NCI-H146 treated with DMSO at 0.1 percent for 48 hours (cell line): ENCODE data around the gene LYPD3.
A peak's percentile ranks its signal among the peaks of the same experiment; 100 is the strongest.

Experiments
- DNase-seq: peaks from one replicate; lab custom pipeline; 2025; ENCODE audit not compliant: unreplicated experiment; lab: John Stamatoyannopoulos, UW

The LYPD3 gene

DNA sequence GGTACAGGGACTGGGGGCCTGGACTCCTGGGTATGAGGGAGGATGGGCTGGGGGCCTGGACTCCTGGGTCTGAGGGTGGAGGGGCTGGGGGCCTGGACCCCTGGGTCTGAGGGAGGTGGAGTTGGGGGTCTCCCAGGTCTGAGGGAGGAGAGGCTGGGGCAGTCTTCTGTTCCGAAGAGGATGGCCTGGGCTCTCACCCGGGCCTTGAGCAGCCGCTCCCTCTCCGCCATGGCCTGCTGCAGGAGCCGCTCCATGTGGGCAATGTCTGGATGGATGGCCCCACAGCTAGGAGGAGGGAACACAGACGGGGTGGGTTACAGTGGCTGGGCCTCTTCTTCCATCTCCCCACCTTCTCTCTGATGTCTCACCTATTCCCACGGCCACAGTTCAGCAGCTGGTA, 21.0 kb upstream of the LYPD3 start:
- no peak for DNase-seq

DNA sequence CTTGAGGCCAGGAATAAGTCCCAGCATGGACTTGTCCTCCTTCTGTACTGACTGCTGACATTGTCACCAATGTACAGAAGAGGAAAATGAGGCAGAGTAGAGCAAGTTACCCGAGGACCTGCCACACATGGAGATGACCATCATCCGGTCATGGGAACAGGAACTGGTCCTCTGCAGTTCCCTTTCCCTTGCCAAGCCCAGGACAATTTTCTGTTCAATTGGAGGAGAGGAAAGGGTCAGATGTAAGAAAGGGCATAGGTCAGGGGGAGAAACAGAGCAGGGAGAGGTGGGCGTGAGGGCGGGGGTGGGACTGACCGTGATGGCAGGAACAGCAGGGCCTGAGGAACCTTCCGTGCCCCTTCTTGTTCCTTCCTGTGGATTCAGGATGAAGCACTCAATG, 20.5 kb upstream of the LYPD3 start:
- no peak for DNase-seq

DNA sequence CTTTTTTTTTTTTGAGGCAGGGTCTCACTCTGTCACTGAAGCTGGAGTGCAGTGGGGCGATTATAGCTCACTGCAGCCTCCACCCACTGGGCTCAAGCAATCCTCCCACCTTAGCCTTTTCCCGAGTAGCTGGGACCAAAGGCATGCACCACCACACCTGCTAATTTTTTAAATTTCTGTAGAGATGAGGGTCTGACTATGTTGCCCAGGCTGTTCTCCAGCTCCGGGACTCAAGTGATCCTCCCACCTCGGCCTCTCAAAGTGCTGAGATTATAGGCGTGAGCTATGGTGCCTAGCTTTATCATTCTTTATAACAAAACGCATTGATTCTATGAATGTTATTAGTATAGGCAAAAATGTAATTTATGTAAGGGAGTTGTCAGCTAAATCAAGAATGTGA, 17.9 kb upstream of the LYPD3 start:
- DNase-seq = no peak

DNA sequence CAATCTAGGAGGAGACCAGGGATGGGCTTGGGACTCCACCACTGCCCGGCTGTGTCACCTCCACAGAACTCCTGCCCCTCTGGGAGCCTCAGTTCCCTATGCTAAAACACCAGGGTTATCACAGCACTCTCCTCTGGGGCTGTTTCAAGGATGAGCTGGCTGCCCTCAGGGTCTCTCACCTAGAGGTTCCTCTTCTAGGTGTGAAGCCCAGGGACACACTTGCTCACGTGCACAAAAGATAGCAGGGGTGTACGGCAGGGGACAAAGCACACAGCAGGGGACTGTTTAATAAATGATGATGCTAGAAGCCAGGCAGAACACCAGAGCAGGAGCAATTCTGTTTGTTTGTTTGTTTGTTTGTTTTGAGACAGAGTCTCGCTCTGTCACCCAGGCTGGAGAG, 16.8 kb upstream of the LYPD3 start:
- DNase-seq = no peak

DNA sequence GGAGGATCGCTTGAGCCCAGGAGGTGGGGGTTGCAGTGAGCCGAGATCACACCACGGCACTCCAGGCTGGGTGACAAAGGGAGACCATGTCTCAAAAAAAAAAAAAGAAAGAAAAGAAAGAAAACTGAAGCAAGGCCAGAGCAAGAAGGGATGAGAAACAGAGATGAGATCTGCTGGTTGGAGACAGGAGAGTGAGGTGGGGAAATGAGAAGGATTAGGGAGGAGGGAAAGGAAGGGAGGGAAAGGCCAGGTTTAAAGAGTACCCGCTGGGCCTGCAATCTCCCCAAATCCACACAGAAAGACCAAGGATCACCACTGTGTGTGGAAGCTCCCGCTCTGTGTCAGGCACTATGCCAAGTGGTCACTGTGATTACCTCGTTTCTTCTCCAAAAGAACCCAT, 16.3 kb upstream of the LYPD3 start:
- no peak for DNase-seq

DNA sequence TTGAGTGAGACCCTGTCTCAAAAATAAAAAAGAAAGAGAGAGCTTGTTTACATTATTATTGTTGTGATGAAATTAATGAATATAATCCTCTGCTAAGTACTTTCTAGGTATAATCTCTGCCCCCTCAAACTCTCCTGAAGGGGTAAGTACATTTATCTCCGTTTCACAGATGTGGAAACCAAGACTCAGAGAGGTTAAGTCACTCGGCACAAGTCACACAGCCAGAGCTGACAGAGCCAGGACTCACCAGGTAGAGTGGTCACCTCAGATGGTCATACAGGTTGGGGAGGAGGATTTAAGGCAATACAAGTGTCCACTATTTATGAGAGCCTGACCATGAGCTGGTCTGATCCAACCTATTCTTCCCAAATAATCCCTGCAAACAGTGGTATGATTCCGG, 15.2 kb upstream of the LYPD3 start:
- DNase-seq = no peak

DNA sequence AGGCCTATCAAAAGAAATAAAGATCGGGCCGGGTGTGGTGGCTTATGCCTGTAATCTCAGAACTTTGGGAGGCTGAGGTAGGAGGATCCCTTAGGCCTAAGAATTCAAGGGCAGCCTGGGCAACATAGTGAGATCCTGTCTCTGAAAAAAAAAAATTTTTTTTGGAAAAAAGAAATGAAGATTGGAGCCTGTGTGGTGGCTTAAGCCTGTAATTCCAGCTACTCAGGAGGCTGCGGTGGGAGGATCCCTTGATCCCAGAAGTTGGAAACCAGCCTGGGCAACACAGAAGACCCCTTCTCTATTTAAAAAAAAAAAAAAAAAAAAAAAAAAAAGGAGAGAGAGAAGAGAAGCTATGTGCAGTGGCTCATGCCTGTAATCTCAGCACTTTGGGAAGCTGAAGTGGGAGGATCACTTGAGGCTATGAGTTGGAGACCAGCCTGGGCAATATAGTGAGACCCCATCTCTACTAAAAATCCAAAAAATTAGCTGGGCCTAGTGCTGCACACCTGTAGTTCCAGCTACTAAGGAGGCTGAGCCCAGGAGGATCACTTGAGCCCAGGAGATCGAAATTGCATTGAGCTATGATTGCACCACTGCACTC, 14.7 kb upstream of the LYPD3 start:
- no peak for DNase-seq

DNA sequence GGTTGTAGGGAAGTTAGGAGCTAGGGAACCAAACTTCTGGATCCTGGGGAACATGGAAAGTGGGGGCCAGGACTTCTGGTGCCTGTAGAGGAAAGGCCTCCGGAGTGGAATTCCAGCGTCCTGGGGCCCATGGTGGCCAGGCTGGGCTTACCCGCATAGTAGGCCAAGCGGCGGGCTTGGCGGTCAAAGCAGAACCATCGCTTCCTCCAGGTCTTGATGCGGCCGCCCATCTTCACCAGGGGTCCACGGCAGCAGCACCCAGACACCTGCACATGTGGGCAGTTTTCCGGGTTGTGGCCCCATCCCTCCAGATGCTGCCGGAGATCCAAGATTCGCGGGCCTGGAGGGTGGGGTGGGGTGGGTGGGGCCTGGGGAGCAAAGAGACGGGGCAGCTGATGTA, 13.8 kb upstream of the LYPD3 start:
- DNase-seq = no peak

DNA sequence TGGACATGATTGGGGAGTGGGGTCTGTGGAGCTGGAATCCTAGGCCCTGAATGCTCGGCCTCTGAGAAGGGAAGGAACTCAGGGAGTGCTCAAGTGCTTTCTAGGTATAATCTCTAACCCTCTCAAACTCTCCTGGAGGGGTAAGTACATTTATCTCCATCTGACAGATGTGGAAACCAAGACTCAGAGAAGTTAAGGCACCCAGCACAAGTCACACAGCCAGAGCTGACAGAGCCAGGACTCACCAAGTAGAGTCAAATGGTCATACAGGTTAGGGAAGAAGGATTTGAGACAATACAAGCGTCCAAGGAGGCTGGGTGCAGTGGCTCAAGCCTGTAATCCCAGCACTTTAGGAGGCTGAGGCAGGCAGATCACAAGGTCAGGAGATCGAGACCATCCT, 12.9 kb upstream of the LYPD3 start:
- DNase-seq = no peak

DNA sequence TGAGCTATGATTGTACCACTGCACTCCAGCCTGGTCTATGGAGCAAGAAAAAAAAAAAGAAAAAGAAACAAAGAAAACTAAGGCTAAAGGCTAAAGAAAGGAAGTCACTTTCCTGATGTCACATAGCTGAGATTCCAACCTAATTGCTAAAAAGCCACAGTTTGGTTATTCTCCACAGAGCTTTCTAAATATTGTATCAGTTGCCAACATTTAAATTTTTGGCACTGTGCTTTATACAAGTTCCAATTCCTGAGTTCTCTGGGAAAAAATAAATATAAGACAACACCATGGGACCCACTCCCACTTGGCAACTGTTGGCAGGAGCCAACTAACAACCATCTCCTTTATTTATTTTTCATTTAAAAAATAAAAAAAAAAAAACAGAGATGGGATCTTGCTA, 11.2 kb upstream of the LYPD3 start:
- DNase-seq = no peak

DNA sequence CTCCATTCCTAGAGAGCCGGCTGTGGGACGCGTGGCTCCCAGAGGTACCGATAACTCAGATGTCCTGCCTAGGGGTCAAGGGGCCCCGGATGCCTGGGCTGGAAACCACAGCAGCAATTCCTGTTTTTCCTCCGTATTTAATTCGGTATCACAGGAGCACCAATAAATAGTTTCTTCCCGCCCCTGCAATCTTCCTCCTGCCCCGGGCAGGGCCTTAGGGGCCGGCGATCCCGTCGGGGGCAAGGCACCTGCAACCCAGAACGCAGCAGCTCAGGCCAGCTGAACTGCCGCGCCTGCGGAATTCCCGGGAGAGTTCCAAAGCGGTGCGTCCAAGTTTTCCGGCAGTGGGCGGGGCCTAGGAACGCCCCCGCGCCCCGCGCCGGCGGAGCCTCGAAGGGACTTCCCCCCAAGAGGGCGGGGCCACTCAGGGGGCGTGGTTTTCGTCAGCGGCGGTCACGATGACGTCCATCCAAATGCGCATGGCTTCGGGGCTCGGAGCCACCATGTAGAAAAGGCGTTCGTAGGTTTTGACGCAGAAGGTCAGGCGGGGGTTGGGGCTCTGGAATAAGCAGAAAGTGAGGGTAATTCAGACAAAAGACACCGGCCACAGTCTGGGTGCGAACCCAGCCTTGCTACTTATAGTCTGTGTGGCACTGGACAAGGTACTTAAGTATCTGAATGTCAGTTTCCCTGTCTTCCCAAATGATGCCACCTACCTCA, 9.7 kb upstream of the LYPD3 start:
- peak; percentile 73 for DNase-seq

DNA sequence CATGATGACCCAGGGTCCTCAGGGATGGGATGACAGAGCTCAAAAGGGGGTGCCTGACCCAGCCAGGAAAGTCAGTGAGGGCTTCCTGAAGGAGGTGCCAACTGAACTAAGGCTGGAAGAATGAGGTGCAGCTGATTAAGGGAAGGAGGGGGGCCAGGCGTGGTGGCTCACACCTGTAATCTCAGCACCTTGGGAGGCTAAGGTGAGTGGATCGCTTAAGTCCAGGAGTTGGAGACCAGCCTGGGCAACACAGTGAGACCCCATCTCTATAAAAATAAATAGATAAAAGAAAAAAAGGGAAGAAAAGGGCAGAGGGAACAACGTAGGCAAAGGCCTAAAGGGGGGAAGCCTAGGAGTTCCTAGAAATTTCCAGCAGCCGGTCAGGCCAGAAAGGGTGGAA, 9.1 kb upstream of the LYPD3 start:
- DNase-seq = no peak

DNA sequence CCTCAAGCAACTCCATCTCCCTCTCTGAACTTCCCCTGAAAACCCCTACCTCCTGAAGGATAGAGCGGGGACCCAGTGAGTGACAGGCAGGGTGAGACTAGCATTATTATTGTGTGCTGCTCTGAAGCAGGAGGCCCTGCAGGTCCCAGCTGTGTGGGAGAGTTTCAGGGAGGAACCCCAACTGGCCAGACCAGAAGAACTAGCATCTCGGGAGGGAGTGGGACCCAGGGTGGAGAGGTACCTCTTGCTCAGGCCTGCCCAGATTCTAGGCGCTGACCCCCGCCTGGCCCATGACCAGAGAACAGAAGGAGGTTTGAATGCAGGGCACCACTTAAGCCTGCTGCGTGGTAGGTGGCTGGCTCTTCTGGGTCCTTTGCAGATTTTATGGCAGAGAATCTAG, 5.7 kb upstream of the LYPD3 start:
- DNase-seq = no peak

DNA sequence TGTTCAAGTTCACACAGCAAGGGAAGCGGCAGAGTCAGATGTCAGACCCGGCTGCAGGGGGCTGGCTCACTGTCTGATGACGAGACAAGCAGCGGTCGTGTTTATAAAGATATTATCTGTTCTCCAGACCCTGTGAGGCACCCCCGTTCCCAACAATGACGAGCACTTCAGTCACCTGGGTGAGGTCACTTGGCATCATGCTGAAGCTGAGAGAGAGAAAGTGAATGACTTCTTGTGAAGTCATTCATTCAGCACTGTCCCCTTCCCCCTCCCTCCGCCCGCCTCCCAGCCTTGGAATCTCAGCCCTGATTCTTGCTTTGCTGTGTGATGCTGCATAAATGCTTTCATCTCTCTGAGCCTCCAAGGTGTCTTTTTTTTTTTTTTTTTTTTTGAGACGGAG, 4.9 kb upstream of the LYPD3 start:
- no peak for DNase-seq

DNA sequence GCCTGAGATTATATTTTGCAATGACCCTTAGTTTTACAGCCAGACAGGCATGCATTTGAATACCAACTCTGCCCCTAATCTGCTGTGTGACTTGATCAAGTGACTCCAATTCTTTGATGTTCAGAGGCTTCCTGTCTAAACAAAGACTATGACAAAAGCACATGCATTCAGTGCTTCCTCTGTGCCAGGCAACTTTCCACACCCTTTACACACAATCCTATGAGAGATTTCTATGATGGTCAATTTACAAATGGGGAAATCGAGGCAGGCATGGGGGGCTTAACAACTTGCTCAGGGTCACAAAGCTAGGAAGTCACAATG, 3.7 kb upstream of the LYPD3 start:
- no peak for DNase-seq

DNA sequence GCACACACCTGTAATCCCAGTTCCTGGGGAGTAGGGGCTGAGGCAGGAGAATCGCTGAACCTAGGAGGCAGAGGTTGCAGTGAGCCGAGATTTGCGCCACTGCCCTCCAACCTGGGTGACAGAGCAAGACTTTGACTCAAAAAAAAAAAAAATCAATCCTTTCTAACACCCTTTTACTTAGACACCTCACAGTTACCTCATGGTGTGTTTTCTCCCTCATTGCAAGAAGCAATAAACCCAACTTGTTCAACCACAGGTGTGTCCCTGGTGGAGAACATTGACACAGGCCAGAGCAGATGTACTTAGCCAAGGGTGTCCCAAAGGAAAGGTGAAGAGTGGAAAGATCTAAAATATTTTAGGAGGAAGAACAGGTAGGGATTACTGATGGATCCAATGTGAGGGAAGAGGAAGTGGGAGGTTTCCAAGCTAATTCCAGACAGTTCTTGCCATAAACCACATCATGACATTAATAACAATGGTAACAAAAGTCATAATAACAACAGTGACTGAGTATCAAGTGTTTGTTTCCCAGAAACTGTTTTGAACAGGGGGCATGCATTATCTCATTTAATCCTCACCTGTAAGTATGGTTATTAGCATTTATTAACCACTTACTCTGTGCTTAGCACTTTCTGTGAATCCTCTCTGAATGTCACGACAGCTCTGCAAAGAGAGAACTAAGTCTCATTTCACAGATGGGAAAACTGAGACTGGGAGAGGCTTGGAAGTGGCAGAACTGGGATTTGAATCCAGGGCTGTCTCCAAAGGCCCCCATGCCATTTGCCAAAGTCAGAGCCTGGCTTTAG, 3.1 kb upstream of the LYPD3 start:
- no peak for DNase-seq

DNA sequence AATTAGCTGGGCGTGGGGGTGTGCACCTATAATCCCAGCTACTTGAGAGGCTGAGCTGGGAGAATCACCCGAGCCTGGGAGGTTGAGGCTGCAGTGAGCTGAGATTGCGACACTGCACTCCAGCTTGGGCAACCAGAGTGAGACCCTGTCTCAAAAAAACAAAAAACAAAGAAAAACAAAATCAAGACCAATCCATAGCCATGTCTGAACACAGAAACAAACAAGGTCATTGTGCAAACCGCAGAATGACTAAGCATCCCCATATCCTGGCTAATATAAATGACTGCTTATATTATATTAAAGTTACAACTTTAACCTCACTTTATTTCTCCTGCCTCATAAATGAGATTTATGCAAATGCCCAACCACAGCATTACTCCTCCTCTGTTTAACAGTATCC, 2.3 kb upstream of the LYPD3 start:
- no peak for DNase-seq

DNA sequence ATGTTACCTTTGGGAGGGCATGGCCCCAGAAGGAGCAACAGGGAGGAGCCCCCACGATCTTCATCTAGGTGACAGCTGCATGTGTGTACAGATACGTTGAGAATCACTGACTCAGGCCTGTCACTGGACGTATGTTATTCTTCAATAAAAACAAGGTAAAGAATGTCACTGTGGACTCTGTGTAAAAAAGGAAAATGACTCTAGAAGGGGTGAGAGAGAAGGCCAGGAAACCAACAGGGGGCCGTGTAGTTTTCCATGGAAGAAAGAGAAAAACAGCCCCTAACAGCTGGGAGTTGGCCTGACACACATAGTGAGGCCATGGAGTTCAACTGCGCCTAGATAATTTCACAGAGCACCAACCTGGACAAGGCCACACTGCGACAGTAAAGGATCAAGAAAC, 1.9 kb upstream of the LYPD3 start:
- DNase-seq = no peak

DNA sequence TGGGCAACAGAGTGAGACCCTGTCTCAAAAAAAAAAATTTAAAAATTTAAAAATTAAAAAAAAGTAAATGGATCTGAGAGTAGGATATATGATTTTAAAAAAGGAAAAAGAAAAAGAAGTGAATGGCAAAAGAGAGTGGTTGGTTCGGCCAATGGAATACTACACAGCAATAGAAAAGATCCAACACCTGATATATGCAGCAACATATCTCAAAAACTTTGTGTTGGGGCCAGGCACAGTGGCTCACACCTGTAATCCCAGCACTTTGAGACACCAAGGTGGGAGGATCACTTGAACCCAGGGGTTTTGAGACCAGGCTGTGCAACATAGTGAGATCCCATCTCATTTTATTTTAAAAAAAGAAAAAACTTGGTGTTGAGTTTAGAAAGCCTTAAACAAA, 1.4 kb upstream of the LYPD3 start:
- DNase-seq = no peak

DNA sequence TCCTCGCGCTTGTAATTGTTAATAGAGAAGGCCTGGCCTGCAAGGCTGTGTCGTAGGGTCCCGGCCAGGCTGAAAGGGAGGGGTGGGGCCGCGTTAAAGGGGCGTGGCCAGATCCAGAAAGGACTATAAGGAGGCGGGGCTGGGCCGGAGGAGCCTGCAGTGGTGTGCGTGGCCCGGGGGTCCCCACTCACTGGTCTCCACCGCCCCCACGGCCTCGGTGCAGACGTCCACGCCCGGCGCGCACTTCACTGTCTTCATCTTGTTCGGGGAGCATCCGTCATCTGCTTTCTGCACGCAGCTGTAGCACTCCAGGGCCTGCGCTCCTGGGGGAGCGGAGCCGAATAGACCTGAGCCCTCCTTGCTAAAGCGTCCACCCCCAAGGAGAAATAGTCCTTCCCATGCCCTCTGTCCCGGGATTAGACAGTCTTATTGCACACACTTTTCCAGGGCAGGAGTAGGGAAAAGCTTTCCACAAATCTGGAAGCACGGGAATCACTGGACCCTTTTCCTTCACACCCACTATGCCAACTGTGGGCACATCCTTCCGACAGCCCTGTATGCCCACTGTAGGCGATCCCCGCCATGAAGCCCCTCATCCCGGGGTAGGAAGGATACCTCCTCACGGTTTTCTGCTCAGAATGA, 1.2 kb downstream of the LYPD3 start:
- DNase-seq = peak; percentile 62

DNA sequence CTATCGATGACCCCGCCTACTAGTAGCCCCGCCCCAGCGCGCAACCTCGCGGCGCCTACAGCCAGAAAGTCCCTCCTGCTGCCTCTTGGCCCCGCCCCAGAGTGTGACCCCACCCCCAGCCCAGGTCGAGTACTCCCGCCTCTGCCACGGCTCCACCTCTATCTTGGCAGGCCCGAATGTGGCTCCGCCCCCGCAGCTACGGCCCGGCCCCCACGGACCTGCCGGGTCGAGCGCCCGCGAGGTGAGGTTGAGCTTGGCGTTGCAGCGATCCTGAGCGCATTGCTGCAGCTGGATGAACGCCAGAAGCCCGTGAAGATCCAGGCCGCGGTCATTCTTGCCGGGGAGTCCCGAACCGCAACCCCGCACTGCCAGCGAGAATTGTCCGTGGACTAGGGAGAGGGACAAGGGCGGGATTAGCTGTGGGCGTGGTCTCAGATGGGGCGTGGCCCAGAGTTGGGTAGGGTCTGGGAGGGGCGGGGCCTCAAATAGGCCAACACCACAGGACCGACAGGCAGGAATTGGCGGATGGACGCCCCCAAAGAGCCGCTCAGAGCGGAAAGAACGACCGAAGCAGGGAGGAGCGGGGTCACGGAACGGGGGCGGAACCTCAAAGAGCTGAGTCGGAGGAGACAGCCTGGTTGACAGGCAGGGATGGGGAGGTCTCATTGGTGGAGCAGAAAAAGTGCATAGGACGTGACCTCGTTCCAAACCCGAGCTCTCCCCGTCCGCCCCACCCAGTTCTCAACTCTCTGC, 1.9 kb downstream of the LYPD3 start:
- DNase-seq = peak; percentile 95
